Endometrial microvascular endothelial cells (primary cell): Measurements from ENCODE around the gene SRBD1. TPM values are rescaled to one million over a fixed set of nuclear protein-coding genes. Genes with fewer than 3 reads are reported as not detected.

Source experiments
- in situ Hi-C: cut with HindIII; loops from 2 replicates; pipeline ENCODE4 v1.10.0; 2017; ENCODE audit warnings: low sequenced_read_pairs, low pct_unique_long_range_greater_than_20kb; ENCODE audit errors: inconsistent ontology term
- total RNA-seq: library from RNA; depleted of rRNA; stranded (reverse); fragments of >200 nt; gene quantifications from one replicate; pipeline ENCODE4 v1.2.3, GENCODE V29; 2015; ENCODE audit errors: inconsistent ontology term

The SRBD1 gene
- total RNA-seq, 1 donor from 2014 or later, result 14.8 TPM

DNA sequence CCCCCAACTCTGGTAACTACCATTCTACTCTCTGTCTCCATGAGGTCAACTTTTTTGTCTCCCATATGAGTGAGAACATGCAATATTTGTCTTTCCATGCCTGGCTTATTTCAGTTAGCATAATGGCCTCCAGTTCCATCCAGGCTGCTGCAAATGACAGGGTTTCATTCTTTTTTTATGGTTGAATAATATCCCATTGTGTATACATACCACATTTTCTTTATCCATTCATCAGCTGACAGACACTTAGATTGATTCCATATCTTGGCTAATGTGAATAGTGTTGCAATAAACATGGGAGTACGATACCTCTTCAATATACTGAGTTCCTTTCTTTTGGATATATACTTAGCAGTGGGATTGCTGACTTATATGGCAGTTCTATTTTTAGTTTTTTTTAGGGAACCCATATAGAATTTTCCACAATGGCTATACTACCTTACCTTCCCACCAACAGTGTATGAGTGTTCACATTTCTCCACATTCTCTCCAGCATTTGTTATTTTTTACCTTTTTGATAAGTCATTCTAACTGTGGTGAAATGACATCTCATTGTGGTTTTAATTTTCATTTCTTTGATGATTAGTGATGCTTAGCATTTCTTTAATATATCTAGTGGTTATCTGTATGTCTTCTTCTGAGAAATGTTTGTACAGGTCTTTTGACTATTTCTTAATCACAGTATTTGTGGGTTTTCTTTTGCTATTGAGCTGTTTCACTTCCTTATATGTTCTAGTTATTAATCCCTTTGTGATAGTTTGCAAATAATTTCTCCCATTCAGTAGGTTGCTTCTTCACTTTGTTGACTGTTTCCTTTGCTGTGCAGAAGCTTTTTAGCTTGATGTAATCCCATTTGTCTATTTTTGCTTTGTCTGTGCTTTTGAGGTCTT is 112.2 kb downstream of the SRBD1 start:
- in situ Hi-C loops, result no loop called here

DNA sequence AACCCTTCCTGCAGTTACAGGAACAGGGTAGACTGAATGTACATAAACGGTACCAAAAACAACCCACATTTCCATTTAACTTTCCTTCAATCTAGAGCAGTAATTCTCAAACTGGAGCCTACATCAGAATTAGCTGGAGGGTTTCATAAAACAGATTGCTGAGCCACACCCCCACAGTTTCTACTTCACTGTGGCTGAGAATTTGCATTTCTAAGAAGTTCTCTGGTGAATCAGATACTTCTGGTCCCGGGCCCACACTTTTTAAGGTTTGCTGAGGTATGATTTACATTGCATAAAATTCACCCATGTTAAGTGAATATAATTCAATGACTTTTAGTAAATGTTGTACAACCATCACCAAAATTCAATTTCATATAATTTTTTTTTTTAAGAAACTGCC is 113.7 kb downstream of the SRBD1 start:
- in situ Hi-C loops, result no loop called here

DNA sequence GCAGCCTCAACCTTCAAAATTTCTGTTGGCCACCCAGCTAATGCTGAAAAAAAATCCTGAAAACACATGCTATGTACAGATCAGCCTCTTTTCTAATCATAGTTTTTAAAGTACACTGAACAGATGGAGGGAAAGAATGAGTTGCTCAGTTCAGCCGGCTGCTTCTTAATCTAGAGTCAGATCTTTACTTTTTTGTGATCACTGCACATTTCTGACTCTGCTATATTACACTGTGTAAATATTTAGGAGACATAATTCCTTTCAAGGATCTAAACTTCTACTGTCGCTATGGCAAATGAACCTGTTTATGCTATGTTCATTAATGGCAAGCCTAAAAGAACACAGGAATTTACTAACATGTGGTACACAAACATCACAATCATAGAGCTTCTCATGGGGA is 114.2 kb downstream of the SRBD1 start:
- in situ Hi-C loops, result no loop called here

DNA sequence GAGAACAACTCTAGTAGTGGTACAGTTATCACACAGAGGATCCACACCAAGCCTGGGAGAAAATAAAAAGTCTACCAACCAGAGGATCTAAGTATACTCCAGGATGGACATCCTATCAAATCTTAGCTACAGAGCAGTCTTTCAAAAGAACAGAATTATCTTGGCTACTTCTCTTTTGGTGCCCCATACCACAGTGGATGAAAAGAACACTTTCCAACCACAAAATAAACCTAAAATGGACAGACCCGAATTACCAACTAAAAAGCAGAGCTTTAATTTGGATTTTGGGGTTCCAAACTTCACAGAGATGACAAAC is 116.1 kb downstream of the SRBD1 start:
- in situ Hi-C loops, result no loop called here

DNA sequence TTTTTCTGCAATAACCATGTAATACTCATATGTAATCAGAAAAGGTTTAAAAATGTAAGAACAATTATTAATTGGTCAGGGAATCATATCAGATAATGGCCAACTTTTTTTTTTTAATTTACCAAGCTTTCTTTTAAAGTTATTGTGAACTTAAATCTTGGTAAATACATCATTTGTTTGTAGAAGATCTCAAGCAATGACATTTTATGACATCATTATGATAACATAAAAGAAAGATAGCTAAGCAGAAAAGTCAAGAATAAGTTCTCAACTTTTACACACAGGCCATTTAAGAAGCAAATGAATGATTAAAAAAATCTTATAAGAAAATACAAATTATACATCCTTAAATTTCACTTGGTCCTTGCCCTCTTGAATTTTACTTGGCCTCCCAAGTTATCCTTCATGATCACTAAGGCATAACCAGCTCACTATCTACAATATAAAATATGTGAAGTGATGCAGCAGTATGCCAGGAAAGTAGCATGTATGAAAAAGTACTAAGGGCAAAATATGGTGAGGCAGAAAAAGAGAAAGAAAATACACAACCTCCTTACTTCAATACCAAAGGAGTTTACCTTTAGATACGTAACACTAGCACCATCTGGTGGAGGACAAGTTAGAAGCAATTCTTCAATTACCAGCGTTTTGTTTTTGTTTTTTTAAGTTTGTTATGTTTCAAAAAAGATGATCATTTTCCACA is 116.6 kb downstream of the SRBD1 start:
- in situ Hi-C loops, result no loop called here

DNA sequence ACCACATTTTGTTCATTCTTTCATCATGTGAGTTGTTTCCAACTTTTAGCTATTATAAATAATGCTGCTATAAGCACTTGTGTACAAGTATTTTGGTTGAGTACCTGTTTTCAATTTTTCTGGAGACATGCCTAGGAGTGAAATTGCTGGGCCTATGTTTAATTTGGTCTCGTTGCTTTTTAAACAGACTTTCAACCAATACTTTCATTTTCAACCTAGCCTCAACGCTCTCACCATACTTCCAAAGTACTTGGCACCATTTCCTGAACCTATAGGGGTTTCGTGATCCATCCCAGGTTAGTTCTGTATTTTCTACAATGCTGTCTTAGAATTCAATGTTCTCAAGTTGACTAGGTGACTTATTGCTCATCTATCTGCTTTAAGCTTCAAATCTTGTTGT is 126.1 kb downstream of the SRBD1 start:
- in situ Hi-C loops, result no loop called here

DNA sequence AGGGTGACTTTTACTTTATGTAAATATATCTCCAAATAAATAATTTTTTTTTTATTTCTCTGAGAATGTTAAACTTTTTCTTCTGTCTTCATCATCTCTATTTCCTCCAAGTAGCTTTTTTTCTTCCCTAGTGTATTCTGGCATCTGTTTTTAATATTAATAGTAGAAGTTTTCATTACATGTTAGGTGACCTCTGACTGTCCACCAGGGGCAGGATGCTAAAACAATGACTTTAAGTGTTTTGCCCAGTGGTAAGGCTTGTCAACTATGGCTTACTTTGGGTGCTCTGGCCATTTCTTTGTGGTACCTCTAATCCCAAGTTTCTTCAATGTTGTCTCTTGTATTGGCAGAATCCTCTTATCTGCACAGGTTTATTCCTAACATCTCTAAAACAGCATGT is 127.1 kb downstream of the SRBD1 start:
- in situ Hi-C loops, result no loop called here

GRCh38 chr2:45477546-45477945 is 133.5 kb downstream of the SRBD1 start:
- in situ Hi-C loops, result no loop called here

DNA sequence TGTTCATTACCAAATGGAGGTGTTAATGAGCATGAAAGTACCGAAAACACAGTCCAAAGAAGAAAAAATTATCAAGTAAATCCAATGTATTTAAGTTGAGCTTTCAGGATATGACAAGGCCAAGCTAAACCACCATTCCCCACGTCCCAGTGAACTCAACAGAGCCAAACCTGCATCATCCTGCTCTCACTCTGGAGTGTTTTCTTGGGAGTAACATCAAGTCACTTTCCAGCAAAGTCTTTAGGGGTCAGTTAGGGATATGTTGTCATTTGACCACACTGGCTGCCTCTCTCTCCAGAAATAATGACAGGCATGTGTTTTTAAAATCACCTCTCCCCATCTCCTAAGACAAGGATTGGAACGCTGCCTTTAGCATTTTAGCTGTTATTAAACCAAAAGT is 140.5 kb downstream of the SRBD1 start:
- in situ Hi-C loops, result no loop called here

DNA sequence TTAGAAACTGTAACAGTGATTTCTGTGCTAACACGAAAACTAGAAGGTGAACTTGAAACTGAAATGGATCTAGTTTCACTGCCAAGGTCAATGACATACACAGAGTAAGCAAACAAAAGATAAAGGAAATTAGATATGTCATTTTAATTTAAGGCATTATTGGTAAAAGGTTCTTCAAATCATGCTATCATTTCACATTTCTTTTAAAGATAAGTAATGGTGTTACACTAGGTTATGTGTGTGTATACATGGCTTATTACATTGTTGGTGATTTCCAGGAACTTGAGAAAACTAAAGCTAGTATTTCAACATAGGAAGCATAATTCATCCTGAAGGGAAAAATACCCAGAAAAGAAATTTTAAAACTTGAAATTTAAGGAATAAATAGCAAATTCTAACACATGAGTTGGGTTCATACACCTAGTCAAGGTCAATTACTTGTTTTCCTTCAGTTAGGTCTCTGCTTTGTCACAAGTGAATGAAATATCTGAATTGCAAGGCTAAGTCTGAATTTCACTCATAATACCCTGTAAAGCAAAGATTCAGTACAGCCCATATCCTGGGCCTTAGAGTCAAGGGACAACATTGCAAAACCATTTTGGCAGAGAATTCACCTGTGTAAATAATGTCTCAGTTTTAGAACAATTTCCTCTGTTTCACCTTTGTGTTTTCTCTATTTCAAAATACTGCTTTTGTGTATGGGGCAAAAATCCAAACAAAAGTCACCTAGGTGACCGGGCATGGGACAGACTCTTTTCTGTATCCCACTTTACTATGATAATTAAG is 141.6 kb downstream of the SRBD1 start:
- in situ Hi-C loops, result no loop called here

- in situ Hi-C loops, result no loop called here
Measured at GRCh38 chr2:45468279-45468678, 142.8 kb downstream of the SRBD1 start.

DNA sequence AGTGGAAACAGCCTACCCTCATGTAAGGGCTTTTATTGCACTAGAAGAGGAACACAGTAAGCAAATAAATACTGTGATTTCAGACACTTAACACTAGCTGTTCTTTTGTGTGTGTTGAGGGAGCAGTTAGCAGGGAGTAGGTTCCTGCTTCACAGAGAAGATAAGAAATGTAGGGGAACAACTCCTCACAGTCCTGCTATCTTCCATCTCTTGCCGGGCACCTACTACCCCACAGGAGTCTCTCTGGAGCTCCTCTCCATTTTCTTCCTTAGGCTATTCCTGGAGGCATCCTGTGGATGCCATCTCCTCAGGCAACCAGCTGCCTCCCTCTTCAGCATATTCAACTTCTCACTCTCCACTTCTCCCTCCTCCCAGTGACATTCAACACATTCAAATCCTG is 145.0 kb downstream of the SRBD1 start:
- in situ Hi-C loops, result no loop called here

GRCh38 chr2:45460825-45461224 is 150.2 kb downstream of the SRBD1 start:
- in situ Hi-C loops, result no loop called here

- in situ Hi-C loops, result no loop called here
Measured at GRCh38 chr2:45459860-45460259, 151.2 kb downstream of the SRBD1 start.

GRCh38 chr2:45458909-45459563 is 152.0 kb downstream of the SRBD1 start:
- in situ Hi-C loops, result no loop called here

DNA sequence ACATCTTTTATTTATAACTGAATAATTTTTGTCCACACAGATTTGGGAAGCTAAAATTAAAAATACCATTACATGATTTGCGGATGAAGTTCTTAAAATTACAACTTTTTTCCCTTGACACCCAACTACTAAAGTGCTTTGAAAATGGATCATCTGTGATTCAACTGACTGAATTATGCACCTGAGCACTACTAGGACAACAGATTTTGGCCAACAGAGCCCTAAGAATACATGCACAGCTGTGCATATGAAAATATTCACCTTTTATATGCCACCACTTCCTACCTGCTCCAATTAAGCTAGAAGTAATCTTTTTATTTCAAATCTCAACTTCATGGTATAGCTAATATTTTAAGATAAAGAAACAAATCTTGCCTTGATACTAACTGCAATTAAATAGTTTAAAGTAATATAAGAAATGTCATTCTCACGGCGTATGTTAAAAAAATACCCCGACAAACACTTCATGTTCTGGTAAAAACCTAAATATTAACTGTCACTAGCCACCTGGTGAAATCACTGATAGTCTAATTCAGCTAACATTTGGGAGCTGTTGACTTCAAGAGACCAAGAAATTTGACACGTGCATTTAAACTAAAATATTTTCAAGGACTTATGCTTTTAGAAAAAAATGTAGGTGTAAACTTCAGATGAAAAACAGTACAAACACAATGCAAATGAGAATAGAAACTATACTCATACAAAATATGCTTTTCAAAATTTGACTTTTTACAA is 153.7 kb downstream of the SRBD1 start:
- in situ Hi-C loops, result no loop called here

- in situ Hi-C loops, result no loop called here
Measured at GRCh38 chr2:45452866-45453265, 158.2 kb downstream of the SRBD1 start.

GRCh38 chr2:45450634-45451033 is 160.4 kb downstream of the SRBD1 start:
- in situ Hi-C loops, result no loop called here

GRCh38 chr2:45448217-45448616 is 162.8 kb downstream of the SRBD1 start:
- in situ Hi-C loops, result no loop called here
